HFF-Myc (cell line): Measurements from ENCODE around the gene SPACA7.

Source experiments
- DNase-seq: peaks from one replicate; pipeline ENCODE4 v3.0.0-alpha.2; 2011; ENCODE audit warnings: low read depth; ENCODE audit errors: extremely low read depth
- H3K4me3 ChIP-seq: replicated peaks from 2 replicates; pipeline ENCODE4 v1.5.1; 2011; ENCODE audit warnings: low read depth, mild to moderate bottlenecking, control low read depth, low read length
- CTCF ChIP-seq: IDR thresholded peaks from 2 replicates; pipeline ENCODE4 v1.5.1; 2012; ENCODE audit warnings: mild to moderate bottlenecking, low read depth, low read length, control low read depth; ENCODE audit errors: missing control alignments

SPACA7 gene

DNA sequence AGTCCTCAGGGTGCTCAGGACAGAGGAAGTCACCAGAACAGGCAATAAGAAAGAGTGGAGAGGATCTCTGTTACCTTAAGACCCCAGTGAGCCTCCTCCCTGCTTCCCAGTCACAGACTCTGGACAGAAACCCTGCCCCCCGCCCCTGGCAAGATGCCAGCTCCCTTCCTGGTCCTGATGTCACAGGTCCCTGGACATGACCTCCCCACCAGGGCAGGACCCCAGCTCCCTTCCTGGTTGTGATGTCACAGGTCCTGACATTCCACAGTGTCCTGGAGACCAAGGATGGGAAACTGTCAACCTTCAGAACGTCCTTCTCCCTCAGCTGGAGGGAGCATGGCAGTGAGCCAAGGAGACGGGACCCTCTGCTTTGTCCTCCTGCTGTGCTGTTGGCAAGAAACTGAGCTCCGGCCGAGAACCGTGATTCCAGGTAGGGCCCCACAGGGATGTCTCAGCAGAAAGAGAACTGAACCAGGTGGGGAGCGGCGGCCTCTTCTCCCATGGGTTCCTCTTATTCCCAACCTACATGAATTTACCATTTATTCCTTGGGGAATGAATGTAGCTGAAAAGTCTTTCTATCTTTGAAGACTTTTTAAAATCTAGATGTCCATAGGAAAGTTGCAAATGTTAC, at the start of gene SPACA7:
Gene SPACA7, plus strand, starts transcription at position 306 of the 632 bp plus-strand sequence. Its CDS starts 31 bp downstream, at position 337.
- no peak for DNase-seq
- no peak for TF ChIP-seq CTCF
- H3K4me3 ChIP-seq = no peak within 1 kb of the TSS

DNA sequence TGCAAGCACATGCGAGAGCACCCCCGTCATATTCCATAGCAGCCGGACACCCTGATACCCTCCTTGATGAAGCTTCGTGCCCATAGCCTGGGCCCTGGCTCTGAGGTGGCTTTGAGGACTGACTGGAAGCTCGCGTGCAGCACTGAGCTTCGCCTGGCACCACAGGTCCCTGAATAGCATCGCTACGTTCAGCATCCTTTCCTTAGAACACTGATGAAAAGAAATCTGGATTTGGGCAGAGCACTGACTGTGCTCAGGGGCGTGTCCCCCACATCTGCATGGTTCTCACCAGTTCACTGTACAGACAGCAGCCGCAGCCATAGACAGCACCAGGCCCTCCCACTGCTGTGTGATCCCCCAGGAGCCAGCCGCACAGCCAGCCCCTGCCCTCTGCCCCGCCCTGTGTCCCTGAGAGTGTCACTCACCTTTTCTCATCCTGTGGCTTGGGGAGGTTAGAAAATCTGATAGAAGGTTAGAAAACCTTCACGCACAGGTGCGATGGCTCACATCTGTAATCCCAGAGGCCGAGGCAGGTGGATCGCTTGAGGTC, 49.3 kb upstream of the SPACA7 start:
- no peak for TF ChIP-seq CTCF
- no peak overlapping the region for H3K4me3 ChIP-seq
- no peak for DNase-seq

DNA sequence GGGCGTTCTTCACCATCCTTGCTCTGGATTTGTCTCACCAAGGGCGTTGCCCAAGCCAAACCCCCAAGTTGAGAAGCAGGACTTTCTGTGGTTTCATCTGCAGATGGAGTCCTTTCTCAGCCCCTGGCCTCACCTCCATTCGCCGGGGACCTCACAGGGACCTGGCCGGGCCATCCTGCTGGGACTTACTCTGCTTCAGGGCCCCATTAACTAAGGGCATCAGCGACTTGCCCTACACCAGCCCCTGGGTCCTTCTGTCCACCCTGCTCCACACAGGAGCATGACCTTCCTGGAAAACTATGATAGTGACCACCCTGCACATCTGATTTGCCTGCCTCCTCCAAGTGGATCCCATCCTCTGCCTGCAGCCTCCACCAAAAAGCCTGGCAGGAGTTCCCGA, 47.2 kb upstream of the SPACA7 start:
- H3K4me3 ChIP-seq = no peak overlapping the region
- DNase-seq = no peak
- no peak for TF ChIP-seq CTCF

DNA sequence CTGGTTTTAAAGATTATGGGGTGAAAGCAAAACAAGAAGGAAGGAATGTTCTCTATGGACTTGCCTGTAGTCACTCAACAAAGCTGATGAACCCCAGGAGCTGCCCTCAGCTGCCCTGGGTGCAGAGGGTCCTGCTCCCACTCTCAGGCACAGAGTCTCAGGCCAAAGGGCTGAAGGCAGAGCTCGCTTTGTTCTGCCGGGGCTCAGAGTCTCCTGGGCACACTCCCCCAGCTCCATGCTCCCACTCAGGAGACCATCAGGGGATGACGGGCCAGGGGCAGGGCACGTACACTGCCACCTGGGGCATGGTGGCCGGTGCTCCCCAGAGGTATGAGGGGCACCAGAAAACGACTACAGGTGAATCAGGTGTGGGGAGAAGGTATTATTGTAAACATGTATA, 46.8 kb upstream of the SPACA7 start:
- DNase-seq = no peak
- no peak for TF ChIP-seq CTCF
- no peak overlapping the region for H3K4me3 ChIP-seq

DNA sequence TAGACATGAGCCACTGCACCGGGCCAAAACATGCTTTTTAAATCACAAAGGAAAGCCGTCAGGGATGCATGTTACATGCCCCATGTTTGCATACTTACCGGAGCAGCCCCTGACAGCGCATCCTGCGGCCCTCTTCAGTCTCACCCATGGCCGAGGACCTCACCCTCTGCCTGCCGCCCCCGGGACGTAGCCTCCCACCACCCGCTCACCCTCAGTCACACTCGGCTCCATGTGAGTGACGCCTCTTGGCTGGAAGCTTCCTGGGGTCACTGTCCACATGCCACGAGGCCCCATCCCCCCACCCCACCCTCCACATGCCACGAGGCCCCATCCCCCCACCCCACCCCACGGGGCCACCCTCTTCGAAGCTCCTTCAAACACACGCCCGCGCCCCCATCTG, 46.1 kb upstream of the SPACA7 start:
- no peak for DNase-seq
- no peak overlapping the region for H3K4me3 ChIP-seq
- TF ChIP-seq CTCF = no peak

DNA sequence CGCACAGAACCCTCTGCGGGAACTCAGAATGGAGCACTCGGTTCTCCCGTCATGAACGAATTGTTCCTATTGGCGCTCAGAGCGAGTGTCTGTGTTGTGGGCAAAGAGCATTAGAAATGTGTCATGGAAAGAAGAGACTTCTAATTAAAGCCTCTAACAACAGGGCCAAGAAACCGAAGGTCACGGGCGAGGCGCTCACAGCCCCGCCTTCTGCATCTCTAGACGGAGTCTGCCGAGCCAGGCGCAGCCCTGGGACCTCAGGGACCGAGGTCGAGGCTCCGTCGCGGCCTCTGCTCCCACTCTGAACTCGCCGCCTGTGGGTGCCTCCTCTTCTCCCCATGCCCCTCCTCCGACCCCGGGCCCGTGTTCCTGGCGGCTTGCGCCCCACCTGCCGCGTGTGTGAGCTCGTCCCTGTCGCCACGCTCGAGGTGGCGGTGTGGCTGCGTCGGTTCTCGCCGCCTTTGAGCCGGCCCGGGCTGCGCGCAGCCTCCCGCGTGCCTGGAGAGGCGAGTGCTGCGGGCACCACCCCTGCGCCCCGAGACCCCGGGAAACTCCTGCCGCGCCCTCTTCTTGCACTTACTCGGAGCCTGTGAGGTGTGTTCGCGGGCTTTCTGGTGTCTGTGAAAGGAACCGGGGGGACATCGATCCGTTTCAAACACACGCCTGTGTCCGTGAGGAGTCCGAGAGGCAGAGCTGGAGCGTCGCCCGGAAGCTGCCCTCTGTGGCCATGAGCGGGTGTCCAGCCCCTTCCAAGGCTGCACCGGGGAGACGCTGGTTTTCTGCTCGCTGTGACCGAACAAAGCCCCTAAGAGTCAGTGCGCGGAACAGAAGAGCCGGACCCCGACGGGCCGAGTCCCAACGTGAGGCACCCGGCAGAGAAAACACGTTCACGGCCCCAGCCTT, 45.4 kb upstream of the SPACA7 start:
- DNase-seq = no peak

More for the DNA sequence above, 45.4 kb upstream of the SPACA7 start:
- H3K4me3 ChIP-seq = no peak overlapping the region
- TF ChIP-seq CTCF = no peak
